Measurements from ENCODE around the gene TLX3.

DNA sequence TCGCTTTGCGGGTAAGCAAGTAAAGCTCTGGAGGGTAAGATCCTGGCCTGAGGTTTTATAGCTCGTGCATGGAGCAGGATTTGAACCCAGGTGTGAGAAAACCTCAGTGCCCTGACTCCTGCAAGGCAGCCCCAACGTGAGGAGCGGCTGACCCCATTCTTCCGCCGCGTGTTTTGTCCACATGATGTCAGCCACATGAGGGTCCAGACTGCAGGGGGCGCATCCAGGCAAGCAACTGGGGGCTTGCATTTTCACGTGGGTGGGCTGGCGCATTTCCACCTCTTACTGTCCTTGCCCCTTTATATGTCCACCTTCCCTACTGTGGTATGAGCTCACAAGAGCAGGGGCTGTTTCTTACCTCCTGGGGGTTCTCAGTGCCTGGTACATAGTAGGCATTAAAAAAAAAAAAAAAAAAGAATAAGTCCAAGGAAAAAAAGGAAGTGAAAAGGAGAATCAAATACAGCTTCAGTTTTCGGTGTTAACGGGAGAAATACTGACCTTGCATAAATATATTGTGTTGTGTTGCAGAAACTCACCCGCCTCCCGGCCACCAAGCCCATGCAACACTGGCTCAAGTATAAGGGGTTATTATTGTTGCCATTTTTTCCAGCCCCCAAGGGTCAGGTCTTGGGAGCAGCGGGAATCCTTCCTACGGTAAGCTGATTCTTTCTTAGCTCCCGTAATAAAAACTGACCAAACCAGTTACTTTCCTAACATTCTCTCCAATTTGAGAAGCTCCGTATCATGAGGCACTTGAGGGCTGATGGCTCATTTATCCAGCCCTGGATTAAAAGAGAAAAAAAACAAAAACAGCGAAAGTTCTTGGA, 15.0 kb downstream of the TLX3 start:
- TF ChIP-seq, protein P1, sequence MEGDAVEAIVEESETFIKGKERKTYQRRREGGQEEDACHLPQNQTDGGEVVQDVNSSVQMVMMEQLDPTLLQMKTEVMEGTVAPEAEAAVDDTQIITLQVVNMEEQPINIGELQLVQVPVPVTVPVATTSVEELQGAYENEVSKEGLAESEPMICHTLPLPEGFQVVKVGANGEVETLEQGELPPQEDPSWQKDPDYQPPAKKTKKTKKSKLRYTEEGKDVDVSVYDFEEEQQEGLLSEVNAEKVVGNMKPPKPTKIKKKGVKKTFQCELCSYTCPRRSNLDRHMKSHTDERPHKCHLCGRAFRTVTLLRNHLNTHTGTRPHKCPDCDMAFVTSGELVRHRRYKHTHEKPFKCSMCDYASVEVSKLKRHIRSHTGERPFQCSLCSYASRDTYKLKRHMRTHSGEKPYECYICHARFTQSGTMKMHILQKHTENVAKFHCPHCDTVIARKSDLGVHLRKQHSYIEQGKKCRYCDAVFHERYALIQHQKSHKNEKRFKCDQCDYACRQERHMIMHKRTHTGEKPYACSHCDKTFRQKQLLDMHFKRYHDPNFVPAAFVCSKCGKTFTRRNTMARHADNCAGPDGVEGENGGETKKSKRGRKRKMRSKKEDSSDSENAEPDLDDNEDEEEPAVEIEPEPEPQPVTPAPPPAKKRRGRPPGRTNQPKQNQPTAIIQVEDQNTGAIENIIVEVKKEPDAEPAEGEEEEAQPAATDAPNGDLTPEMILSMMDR (IDR thresholded peaks at IDR 0.05) = no peak
- TF ChIP-seq POLR2AphosphoS5 (IDR thresholded peaks at IDR 0.05; ENCODE audit: insufficient read depth in 1 of 2, low read depth in 1 of 2) (no peak), POLR2A (IDR thresholded peaks at IDR 0.05) (no peak)
